Esophagus (tissue), 2 donors: ENCODE data around the gene CALML4. TPM values are rescaled to one million over a fixed set of nuclear protein-coding genes. Genes with fewer than 3 reads are reported as not detected.

Experiments used
- polyA plus RNA-seq, 2 donors: library from polyadenylated mRNA; stranded (reverse); fragments of 200-250 nt; gene quantifications; one replicate each; pipeline ENCODE4 v1.2.3, GENCODE V29; 2013
- donor health status: healthy with polysubstance abuse.
- donor health status: Bipolar disorder and iron deficiency.

Gene CALML4
- polyA plus RNA-seq, 2 donors = 5.0 to 11.2 TPM

Other genes with a start within 250 kb of the CALML4 start
- gene PIAS1, start 151.0 kb downstream of the CALML4 start, polyA plus RNA-seq = 10 to 100 TPM; 10.6 to 13.9 TPM
- gene CLN6, start 24.4 kb upstream of the CALML4 start, polyA plus RNA-seq = 10 to 100 TPM; 17.8 to 23.5 TPM
- 10 to 100 TPM in 1 of 2 donors, 1 to 10 TPM in 1; 9.5 to 12.5 TPM for gene FEM1B, start 72.4 kb upstream of the CALML4 start, polyA plus RNA-seq
- gene ITGA11, start 226.8 kb upstream of the CALML4 start, polyA plus RNA-seq = under 1 TPM; 0.14 to 0.45 TPM